H54 (cell line): Measurements from ENCODE around the gene HEXB.
"Not testable (repeated sequence)": the region's sequence is repeated elsewhere in the genome, so short reads cannot be mapped to it uniquely, and the experiment has no call there.

Source experiments
- DNase-seq: peaks from one replicate; pipeline ENCODE4 v3.0.0; 2011; ENCODE audit warnings: low spot score, mixed read lengths; ENCODE audit not compliant: insufficient read length
- FAIRE-seq: peaks from 3 replicates; lab custom pipeline; 2011; peaks lifted over from hg19 to GRCh38; lab: Jason Lieb, UNC
- POLR2A ChIP-seq: IDR thresholded peaks from 2 replicates; pipeline ENCODE4 v1.6.1; 2011; ENCODE audit warnings: low read depth, mild to moderate bottlenecking, low read length

Gene HEXB

GRCh38 chr5:74725331-74725730, 40.3 kb downstream of the HEXB start:
- no peak for TF ChIP-seq POLR2A
- DNase-seq: no peak
- FAIRE-seq: peak; percentile 15

DNA sequence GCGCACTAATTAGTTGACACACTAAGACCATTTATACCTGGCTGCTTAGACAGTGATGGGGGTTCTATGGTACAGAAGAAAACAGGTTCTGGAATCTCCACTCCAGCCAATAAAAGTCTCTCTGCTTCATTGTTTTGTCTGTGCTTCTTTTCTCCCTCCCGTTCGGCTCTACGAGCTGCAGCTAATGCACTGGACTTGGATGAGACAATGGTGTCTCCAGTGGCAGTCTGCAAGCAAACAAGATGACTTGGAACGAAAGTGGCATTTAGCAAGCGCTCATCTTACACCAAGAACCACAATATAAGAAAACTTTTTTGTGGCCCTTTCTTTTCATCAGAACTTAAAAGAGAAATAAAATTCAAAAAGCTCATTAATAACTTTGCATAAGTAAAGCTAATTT, 51.7 kb downstream of the HEXB start:
- DNase-seq (no peak), FAIRE-seq (no peak)
- TF ChIP-seq POLR2A: no peak

DNA sequence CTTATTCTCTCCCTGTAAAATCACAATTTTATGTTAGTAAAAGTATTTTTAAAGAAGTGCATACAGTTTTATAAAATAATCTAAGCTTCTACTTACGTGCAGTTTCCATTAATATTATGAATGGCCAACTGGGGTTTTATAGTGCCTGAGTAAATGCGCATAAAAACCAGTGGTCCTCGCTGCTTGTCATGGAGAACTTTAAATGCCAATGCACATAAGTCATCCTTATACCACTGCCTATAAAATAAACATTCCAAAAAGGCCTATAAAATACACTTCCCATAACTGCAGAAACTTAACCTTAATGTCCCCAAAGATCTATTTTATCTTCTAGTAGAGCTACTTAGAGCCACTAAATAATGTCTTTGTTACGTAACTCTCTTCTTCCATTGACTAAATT, 53.4 kb downstream of the HEXB start:
- DNase-seq: no peak
- no peak for TF ChIP-seq POLR2A
- no peak for FAIRE-seq

- FAIRE-seq, DNase-seq: not testable (repeated sequence)
These were observed 63.7 kb downstream of the HEXB start for GRCh38 chr5:74748742-74749141.

DNA sequence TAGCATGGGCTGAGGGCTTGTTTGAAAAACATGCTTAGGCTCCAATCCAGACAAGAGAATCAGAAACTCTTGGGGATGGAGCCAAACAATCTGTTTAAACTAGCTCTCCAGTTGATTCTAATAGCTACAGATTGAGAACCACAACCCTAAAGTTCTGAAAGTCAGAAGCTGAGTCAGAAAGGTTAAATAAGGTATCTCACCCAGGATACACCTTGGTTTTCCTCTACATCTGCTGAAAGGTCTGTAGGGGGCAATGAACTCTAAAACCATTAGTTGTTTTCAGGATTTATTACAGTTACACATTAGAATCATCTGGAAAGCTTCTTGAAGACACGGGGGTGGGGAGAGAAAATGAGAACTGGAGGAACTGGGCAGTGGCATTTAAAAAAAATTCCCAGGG, 76.2 kb downstream of the HEXB start:
- TF ChIP-seq POLR2A: no peak
- FAIRE-seq: peak; percentile 84

DNA sequence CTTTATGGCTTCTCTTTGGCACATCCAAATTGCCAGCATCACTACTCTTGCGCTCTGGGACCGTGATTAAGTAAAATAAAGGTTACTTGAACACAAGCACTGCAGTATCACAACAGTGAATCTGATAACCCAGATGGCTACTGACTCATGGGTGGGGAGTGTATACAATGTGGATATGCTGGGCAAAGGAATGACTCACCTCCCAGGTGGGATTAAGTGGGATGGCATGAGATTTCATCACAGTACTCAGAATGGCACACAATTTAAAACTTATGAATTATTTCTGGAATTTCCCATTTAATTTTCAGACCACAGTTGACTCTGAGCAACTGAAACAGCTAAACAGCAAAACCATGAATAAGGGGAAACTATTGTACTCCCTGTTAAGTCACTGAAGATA, 77.6 kb downstream of the HEXB start:
- FAIRE-seq: peak; percentile 98
- TF ChIP-seq POLR2A: no peak
- DNase-seq: peak; percentile 15

More for the DNA sequence above, 76.2 kb downstream of the HEXB start:
- DNase-seq: no peak

GRCh38 chr5:74763504-74763903, 78.5 kb downstream of the HEXB start:
- no peak for FAIRE-seq
- TF ChIP-seq POLR2A: no peak
- no peak for DNase-seq

- no peak for FAIRE-seq
- no peak for DNase-seq
- no peak for TF ChIP-seq POLR2A
These were observed 80.2 kb downstream of the HEXB start for GRCh38 chr5:74765201-74765600.

GRCh38 chr5:74765929-74766328, 80.9 kb downstream of the HEXB start:
- FAIRE-seq (no peak), DNase-seq (no peak)
- no peak for TF ChIP-seq POLR2A

- FAIRE-seq: no peak
- no peak for DNase-seq
- TF ChIP-seq POLR2A: no peak
These were observed 81.4 kb downstream of the HEXB start for GRCh38 chr5:74766418-74766848.

DNA sequence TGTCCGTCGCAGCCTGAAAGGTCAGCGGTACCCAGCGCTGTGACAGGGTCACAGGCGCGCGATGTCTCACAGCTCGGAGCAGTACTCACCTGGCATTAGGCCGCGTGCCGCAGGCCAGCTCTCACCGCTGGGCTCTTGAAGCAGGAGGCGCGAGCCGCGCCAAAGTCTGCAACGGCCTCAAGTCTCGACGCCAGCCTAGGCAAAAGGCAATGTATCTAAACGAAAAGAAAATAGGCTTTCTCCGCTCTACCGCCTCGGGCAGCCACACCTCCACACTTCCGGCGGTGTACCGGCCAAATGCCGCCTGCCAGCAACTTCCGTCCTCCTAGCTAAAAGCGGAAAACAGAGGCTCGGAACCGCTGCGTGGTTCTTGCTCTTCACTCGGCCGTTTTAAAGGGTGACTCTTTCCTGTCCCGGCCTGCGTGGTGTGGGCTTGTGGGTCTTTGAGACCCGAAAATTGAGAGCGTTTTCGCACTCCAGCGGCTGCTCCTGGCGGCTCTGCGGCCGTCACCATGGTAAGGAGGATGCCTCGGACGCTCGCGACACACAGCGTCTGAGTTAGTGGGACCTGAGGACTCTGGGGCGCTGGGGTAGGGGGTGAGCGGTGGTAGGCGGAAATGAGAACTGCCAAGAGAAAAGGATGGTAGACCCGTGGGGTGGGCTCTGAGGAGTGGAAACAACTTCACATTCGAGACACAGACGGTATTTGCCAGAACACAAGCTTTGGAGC, 82.0 kb downstream of the HEXB start, which contains the start of the genes GFM2 and NSA2:
TSS of gene GFM2 (minus strand) at position 269 of the 730 bp plus-strand sequence. CDS start 3,375 bp downstream, outside the sequence.
TSS of gene NSA2 (plus strand) at position 401 of the 730 bp plus-strand sequence. CDS start at position 513, 112 bp downstream.
- FAIRE-seq (peak; percentile 78), DNase-seq (peak; percentile 44)
- peak; percentile 30 for TF ChIP-seq POLR2A

DNA sequence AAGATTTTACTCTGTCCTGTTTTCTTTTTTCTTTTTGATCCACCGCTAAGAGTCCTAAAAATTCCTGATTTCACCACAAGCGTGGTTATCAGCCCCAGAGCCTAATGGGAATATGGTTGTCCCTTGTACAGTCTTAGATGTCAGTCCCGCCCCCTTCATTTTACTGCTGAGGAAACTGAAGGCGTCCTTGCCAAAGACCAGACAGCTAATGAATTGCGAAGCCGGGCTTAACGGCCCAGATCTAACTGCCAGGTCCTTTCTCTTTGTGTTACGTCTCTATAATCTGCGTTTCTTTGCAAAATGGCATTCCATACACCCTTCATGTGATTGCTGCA, 82.5 kb downstream of the HEXB start:
- no peak for TF ChIP-seq POLR2A
- FAIRE-seq (no peak), DNase-seq (peak; percentile 8)
